ENCODE data around the gene GRIK1.
"Not testable (repeated sequence)": the region's sequence is repeated elsewhere in the genome, so short reads cannot be mapped to it uniquely, and the experiment has no call there.

The GRIK1 gene

GRCh38 chr21:29939924-29940275 is at the start of gene GRIK1:
Gene GRIK1, minus strand, starts transcription at chr21:29939996.
- no peak for DNase-seq

- no peak for DNase-seq
These were observed 48.0 kb upstream of the GRIK1 start for GRCh38 chr21:29987762-29988161.

GRCh38 chr21:29985866-29986265 is 46.1 kb upstream of the GRIK1 start:
- DNase-seq = no peak

- DNase-seq = no peak
These were observed 39.2 kb upstream of the GRIK1 start for GRCh38 chr21:29979043-29979442.

- DNase-seq = no peak
These were observed 36.0 kb upstream of the GRIK1 start for GRCh38 chr21:29975776-29976175.

- no peak for DNase-seq
These were observed 33.5 kb upstream of the GRIK1 start for GRCh38 chr21:29973258-29973657.

- no peak for DNase-seq
These were observed 21.7 kb upstream of the GRIK1 start for GRCh38 chr21:29961291-29962027.

GRCh38 chr21:29958551-29958950 is 18.8 kb upstream of the GRIK1 start:
- DNase-seq = no peak

GRCh38 chr21:29958035-29958434 is 18.2 kb upstream of the GRIK1 start:
- not testable (repeated sequence) for DNase-seq

- DNase-seq = no peak
These were observed 13.9 kb upstream of the GRIK1 start for GRCh38 chr21:29953690-29954089.

- no peak for DNase-seq
These were observed 13.3 kb upstream of the GRIK1 start for GRCh38 chr21:29953072-29953471.

- DNase-seq = no peak
These were observed 12.1 kb upstream of the GRIK1 start for GRCh38 chr21:29951911-29952310.

- no peak for DNase-seq
These were observed 10.2 kb upstream of the GRIK1 start for GRCh38 chr21:29949991-29950390.

GRCh38 chr21:29947119-29947518 is 7.3 kb upstream of the GRIK1 start:
- DNase-seq = no peak

GRCh38 chr21:29943885-29944284 is 4.1 kb upstream of the GRIK1 start:
- no peak for DNase-seq

- DNase-seq = no peak
These were observed 2.2 kb upstream of the GRIK1 start for GRCh38 chr21:29942034-29942433.

GRCh38 chr21:29940991-29941390 is 1.2 kb upstream of the GRIK1 start:
- DNase-seq = no peak

GRCh38 chr21:29940361-29940760 is 565 bp upstream of the GRIK1 start:
- no peak for DNase-seq

GRCh38 chr21:29939104-29939923 is 482 bp downstream of the GRIK1 start:
- DNase-seq = no peak

GRCh38 chr21:29938776-29939103 is 1.1 kb downstream of the GRIK1 start:
- no peak for DNase-seq

GRCh38 chr21:29933088-29933487 is 6.7 kb downstream of the GRIK1 start:
- no peak for DNase-seq

GRCh38 chr21:29928537-29928936 is 11.3 kb downstream of the GRIK1 start:
- DNase-seq = no peak

GRCh38 chr21:29920938-29921337 is 18.9 kb downstream of the GRIK1 start:
- DNase-seq = no peak

- no peak for DNase-seq
These were observed 25.5 kb downstream of the GRIK1 start for GRCh38 chr21:29914326-29914725.

GRCh38 chr21:29909571-29909970 is 30.2 kb downstream of the GRIK1 start:
- no peak for DNase-seq
